CD4-positive, CD25-positive, alpha-beta regulatory T cell (primary cell): Measurements from ENCODE around the gene SHFL. TPM values are rescaled to one million over a fixed set of nuclear protein-coding genes. Genes with fewer than 3 reads are reported as not detected.

Experiments used
- ATAC-seq, 2 donors: fragments of 150-1000 bp; cut with Tn5 transposase; one replicate each; pipeline ENCODE4 v1.10.0; 2021; ENCODE audit warnings: low read depth in 2 of 2, moderate number of reproducible peaks in 2 of 2, moderate library complexity in 1 of 2
- DNase-seq, 3 donors: peaks; one replicate each; pipeline versions ENCODE4 v3.0.0 to v3.0.0-alpha.2; 2012 to 2022; ENCODE audit warnings: mixed read lengths in 1 of 3
- H3K27ac ChIP-seq: one replicate; pipeline ENCODE4 v1.7.0; 2013; ENCODE audit warnings: mild to moderate bottlenecking, low read length; ENCODE audit not compliant: insufficient read depth, poor library complexity, severe bottlenecking
- H3K27me3 ChIP-seq: one replicate; pipeline ENCODE4 v1.7.0; 2013; ENCODE audit warnings: low read length; ENCODE audit not compliant: control insufficient read depth, insufficient read depth
- H3K36me3 ChIP-seq: one replicate; pipeline ENCODE4 v1.7.0; 2013; ENCODE audit warnings: mild to moderate bottlenecking, low read length, moderate library complexity; ENCODE audit not compliant: control insufficient read depth, insufficient read depth
- H3K4me1 ChIP-seq: 2 replicates; pipeline ENCODE4 v1.7.0; 2013; ENCODE audit warnings: mild to moderate bottlenecking, low read length; ENCODE audit not compliant: insufficient read depth, control insufficient read depth, poor library complexity, severe bottlenecking
- H3K4me3 ChIP-seq: one replicate; pipeline ENCODE4 v1.7.0; 2013; ENCODE audit warnings: low read depth, mild to moderate bottlenecking, low read length, moderate library complexity
- H3K9me3 ChIP-seq, 2 experiments: 1 replicate in 1 of 2; 2 replicates in 1 of 2; pipeline ENCODE4 v1.7.0; 2013; ENCODE audit warnings: low read length in 2 of 2, mild to moderate bottlenecking in 1 of 2, moderate library complexity in 1 of 2; ENCODE audit not compliant: control insufficient read depth in 2 of 2
- H3K27ac Mint-ChIP-seq, 3 donors: one replicate each; pipeline ENCODE4 v1.8.0; 2020 to 2022; ENCODE audit warnings: mild to moderate bottlenecking in 3 of 3, mixed read lengths in 3 of 3, moderate library complexity in 2 of 3
- H3K27me3 Mint-ChIP-seq: one replicate; pipeline ENCODE4 v1.8.0; 2022; ENCODE audit warnings: mild to moderate bottlenecking, mixed read lengths
- H3K36me3 Mint-ChIP-seq: one replicate; pipeline ENCODE4 v1.8.0; 2020; ENCODE audit warnings: mixed read lengths
- H3K4me1 Mint-ChIP-seq, 4 donors: one replicate each; pipeline ENCODE4 v1.8.0; 2020 to 2022; ENCODE audit warnings: mixed read lengths in 4 of 4, mild to moderate bottlenecking in 1 of 4
- H3K4me3 Mint-ChIP-seq, 4 donors: one replicate each; pipeline ENCODE4 v1.8.0; 2020 to 2022; ENCODE audit warnings: mild to moderate bottlenecking in 4 of 4, mixed read lengths in 4 of 4, moderate library complexity in 3 of 4
- H3K9me3 Mint-ChIP-seq, 7 donors: one replicate each; pipeline ENCODE4 v1.8.0; 2020 to 2022; ENCODE audit warnings: mixed read lengths in 7 of 7, mild to moderate bottlenecking in 3 of 7, moderate library complexity in 2 of 7
- polyA plus RNA-seq, 4 donors: library from polyadenylated mRNA; unstranded; fragments of 300-500 nt; fragmentation: Illumina TruSeq; gene quantifications; one replicate each; pipeline ENCODE4 v1.2.3, GENCODE V29; 2021
- total RNA-seq: library from RNA; stranded (reverse); gene quantifications from one replicate; pipeline ENCODE4 v1.2.3, GENCODE V29; 2022

The SHFL gene
- total and polyA plus RNA-seq, 5 donors from 2014 or later = 28.0 to 93.2 (median 29.1) TPM

GRCh38 chr19:10088949-10089554, 2.9 kb downstream of the SHFL start:
- H3K4me3 Mint-ChIP-seq = peak overlapping the region in 2 of 4 donors; percentile 51 to 60

GRCh38 chr19:10089801-10090375, 3.8 kb downstream of the SHFL start:
- Histone ChIP-seq H3K27me3 (no peaks in the 10 kb centered on the region), H3K27ac (no peak overlapping the region), H3K36me3 (peaks cover 37% of the 10 kb centered on the region), H3K4me1 (peaks cover 11% of the 10 kb centered on the region), H3K9me3 (no peaks in the 10 kb centered on the region), H3K4me3 (no peak overlapping the region)
- Mint-ChIP-seq H3K4me3 (peak overlapping the region in 2 of 4 donors; percentile 60 to 70), H3K4me1 (peaks cover 0 to 27% (median 8%) of the 10 kb centered on the region in 4 donors), H3K27ac (peak overlapping the region in 1 of 3 donors; percentile 91), H3K9me3 (peaks cover 0 to 2% (median 0%) of the 10 kb centered on the region in 7 donors), H3K36me3 (peaks cover 25% of the 10 kb centered on the region), H3K27me3 (no peaks in the 10 kb centered on the region)
- no peak for DNase-seq
- no peak for ATAC-seq

More at GRCh38 chr19:10088949-10089554, 2.9 kb downstream of the SHFL start:
- Histone ChIP-seq H3K27ac (no peak overlapping the region), H3K9me3 (no peaks in the 10 kb centered on the region), H3K4me1 (peaks cover 11% of the 10 kb centered on the region), H3K36me3 (peaks cover 37% of the 10 kb centered on the region), H3K27me3 (no peaks in the 10 kb centered on the region), H3K4me3 (no peak overlapping the region)
- H3K27ac Mint-ChIP-seq = no peak overlapping the region
- H3K9me3 Mint-ChIP-seq = peaks cover 0 to 3% (median 0%) of the 10 kb centered on the region in 7 donors
- no peaks in the 10 kb centered on the region for H3K27me3 Mint-ChIP-seq
- H3K36me3 Mint-ChIP-seq = peaks cover 25% of the 10 kb centered on the region
- no peak for ATAC-seq
- DNase-seq = no peak
- H3K4me1 Mint-ChIP-seq = peaks cover 0 to 27% (median 9%) of the 10 kb centered on the region in 4 donors

GRCh38 chr19:10091370-10091687, 5.2 kb downstream of the SHFL start:
- no peak overlapping the region for H3K4me3 ChIP-seq
- H3K4me3 Mint-ChIP-seq = peak overlapping the region in 1 of 4 donors; percentile 69
- no peaks in the 10 kb centered on the region for H3K27me3 Mint-ChIP-seq
- H3K4me1 Mint-ChIP-seq = peaks cover 5 to 29% (median 10%) of the 10 kb centered on the region in 4 donors
- H3K9me3 Mint-ChIP-seq = peaks cover 0 to 2% (median 0%) of the 10 kb centered on the region in 7 donors
- H3K36me3 Mint-ChIP-seq = peaks cover 25% of the 10 kb centered on the region
- no peaks in the 10 kb centered on the region for H3K9me3 ChIP-seq
- H3K27me3 ChIP-seq = no peaks in the 10 kb centered on the region
- ATAC-seq = no peak
- H3K27ac ChIP-seq = no peak overlapping the region
- peaks cover 37% of the 10 kb centered on the region for H3K36me3 ChIP-seq
- DNase-seq = no peak
- H3K4me1 ChIP-seq = peaks cover 17% of the 10 kb centered on the region
- H3K27ac Mint-ChIP-seq = peak overlapping the region in 2 of 3 donors; percentile 42 to 67

GRCh38 chr19:10091895-10092641, 6.0 kb downstream of the SHFL start:
- H3K27me3 Mint-ChIP-seq = no peaks in the 10 kb centered on the region
- peak overlapping the region in 2 of 3 donors; percentile 42 to 67 for H3K27ac Mint-ChIP-seq
- H3K4me3 Mint-ChIP-seq = peak overlapping the region in 1 of 4 donors; percentile 69
- Histone ChIP-seq H3K36me3 (peaks cover 37% of the 10 kb centered on the region), H3K4me1 (peaks cover 17% of the 10 kb centered on the region), H3K4me3 (no peak overlapping the region), H3K27ac (no peak overlapping the region), H3K9me3 (no peaks in the 10 kb centered on the region), H3K27me3 (no peaks in the 10 kb centered on the region)
- peaks cover 25% of the 10 kb centered on the region for H3K36me3 Mint-ChIP-seq
- ATAC-seq = no peak
- H3K4me1 Mint-ChIP-seq = peaks cover 5 to 30% (median 9%) of the 10 kb centered on the region in 4 donors
- DNase-seq = no peak
- peaks cover 0 to 2% (median 0%) of the 10 kb centered on the region in 7 donors for H3K9me3 Mint-ChIP-seq

- Mint-ChIP-seq H3K4me1 (peaks cover 0 to 23% (median 6%) of the 10 kb centered on the region in 4 donors), H3K27me3 (no peaks in the 10 kb centered on the region), H3K27ac (peak overlapping the region; percentile 57 to 89 (median 68)), H3K4me3 (peak overlapping the region in 2 of 4 donors; percentile 1 to 82), H3K36me3 (peaks cover 25% of the 10 kb centered on the region), H3K9me3 (no peaks in the 10 kb centered on the region)
- Histone ChIP-seq H3K27ac (no peak overlapping the region), H3K9me3 (no peaks in the 10 kb centered on the region), H3K36me3 (peaks cover 37% of the 10 kb centered on the region), H3K4me1 (peaks cover 15% of the 10 kb centered on the region), H3K27me3 (no peaks in the 10 kb centered on the region), H3K4me3 (no peak overlapping the region)
- DNase-seq (no peak), ATAC-seq (no peak)
Measured at GRCh38 chr19:10092648-10093294, 6.7 kb downstream of the SHFL start.

- H3K4me3 ChIP-seq = no peak overlapping the region
- H3K4me1 Mint-ChIP-seq = peaks cover 0 to 26% (median 6%) of the 10 kb centered on the region in 4 donors
- H3K27me3 Mint-ChIP-seq = no peaks in the 10 kb centered on the region
- no peaks in the 10 kb centered on the region for H3K9me3 Mint-ChIP-seq
- peaks cover 15% of the 10 kb centered on the region for H3K4me1 ChIP-seq
- peaks cover 37% of the 10 kb centered on the region for H3K36me3 ChIP-seq
- no peaks in the 10 kb centered on the region for H3K27me3 ChIP-seq
- H3K27ac Mint-ChIP-seq = peak overlapping the region in 2 of 3 donors; percentile 57 to 68
- peaks cover 25% of the 10 kb centered on the region for H3K36me3 Mint-ChIP-seq
- peak overlapping the region in 2 of 4 donors; percentile 1 to 82 for H3K4me3 Mint-ChIP-seq
- DNase-seq = no peak
- no peak overlapping the region for H3K27ac ChIP-seq
- no peak for ATAC-seq
- H3K9me3 ChIP-seq = no peaks in the 10 kb centered on the region
Measured at GRCh38 chr19:10093295-10094186, 7.4 kb downstream of the SHFL start.

- peaks cover 19% of the 10 kb centered on the region for H3K36me3 Mint-ChIP-seq
- H3K27me3 Mint-ChIP-seq = no peaks in the 10 kb centered on the region
- peak overlapping the region; percentile 26 to 87 (median 52) for H3K4me3 Mint-ChIP-seq
- peak overlapping the region; percentile 65 for H3K27ac ChIP-seq
- no peaks in the 10 kb centered on the region for H3K9me3 ChIP-seq
- no peak overlapping the region for H3K4me3 ChIP-seq
- no peak for ATAC-seq
- H3K4me1 ChIP-seq = peaks cover 15% of the 10 kb centered on the region
- peaks cover 24% of the 10 kb centered on the region for H3K36me3 ChIP-seq
- no peaks in the 10 kb centered on the region for H3K9me3 Mint-ChIP-seq
- peak overlapping the region in 1 of 3 donors; percentile 67 for H3K27ac Mint-ChIP-seq
- peaks cover 5 to 39% (median 12%) of the 10 kb centered on the region in 4 donors for H3K4me1 Mint-ChIP-seq
- no peak for DNase-seq
- no peaks in the 10 kb centered on the region for H3K27me3 ChIP-seq
Measured at GRCh38 chr19:10095622-10095947, 9.5 kb downstream of the SHFL start.
